Endothelial cell of umbilical vein (primary cell): ENCODE measurements around the gene GPR101. TPM values are rescaled to one million over a fixed set of nuclear protein-coding genes. Genes with fewer than 3 reads are reported as not detected.

Experiments
- BruUV-seq: library from RNA; stranded (reverse); fragments of 400-500 nt; replicated peaks from 2 replicates; lab custom pipeline; 2021; lab: Mats Ljungman, UMichigan
- CTCF ChIA-PET: fragments of 300-600, 350-600 bp; sonication (Branson Sonifier 250); formaldehyde crosslinking; loops from one replicate; lab custom pipeline; 2021; ENCODE audit warnings: antibody characterized with exemption, inconsistent platforms; lab: Charles Lee
- POLR2A ChIA-PET: fragments of 300-600, 350-600 bp; sonication (Branson Sonifier 250); formaldehyde crosslinking; loops from one replicate; lab custom pipeline; 2021; ENCODE audit warnings: antibody characterized with exemption, inconsistent platforms; lab: Charles Lee
- DNase-seq: peaks from one replicate; pipeline ENCODE4 v3.0.0-alpha.2; 2011; ENCODE audit warnings: low read depth, low spot score
- FAIRE-seq: peaks from 2 replicates; lab custom pipeline; 2011; peaks lifted over from hg19 to GRCh38; lab: Jason Lieb, UNC
- H2AFZ ChIP-seq: 2 replicates; pipeline ENCODE4 v1.6.0; 2012; ENCODE audit warnings: low read depth, low read length, control low read depth, inconsistent platforms
- H3K27ac ChIP-seq: 2 replicates; pipeline ENCODE4 v1.5.1; 2011; ENCODE audit warnings: low read depth, mild to moderate bottlenecking, control low read depth, low read length, moderate library complexity; ENCODE audit not compliant: insufficient read depth
- H3K27me3 ChIP-seq, 2 experiments: 2 replicates each; pipeline versions ENCODE4 v1.6.0 to v1.6.1; 2011; ENCODE audit warnings: low read length in 2 of 2, mixed read lengths in 1 of 2; ENCODE audit not compliant: control insufficient read depth in 2 of 2, insufficient read depth in 2 of 2
- H3K36me3 ChIP-seq, 2 experiments: 2 replicates in 1 of 2; 3 replicates in 1 of 2; pipeline ENCODE4 v1.5.1; 2011; ENCODE audit warnings: low read length in 2 of 2, mild to moderate bottlenecking in 1 of 2, moderate library complexity in 1 of 2; ENCODE audit not compliant: control insufficient read depth in 2 of 2, insufficient read depth in 2 of 2; ENCODE audit errors: extremely low read depth in 1 of 2
- H3K4me1 ChIP-seq: 3 replicates; pipeline ENCODE4 v1.5.1; 2011; ENCODE audit warnings: mild to moderate bottlenecking, low read length; ENCODE audit not compliant: control insufficient read depth, insufficient read depth; ENCODE audit errors: extremely low read depth
- H3K4me2 ChIP-seq: 2 replicates; pipeline ENCODE4 v1.6.1; 2011; ENCODE audit warnings: low read length, control low read depth, mixed read lengths; ENCODE audit not compliant: insufficient read depth
- H3K4me3 ChIP-seq, 3 experiments: fragments of 200-600 bp in 1 of 3; sonication (generic), shearing (Covaris generic) in 1 of 3; replicated peaks in 1 of 3; 2 replicates each; pipeline ENCODE4 v1.5.1; 2011 to 2016; ENCODE audit warnings: control low read depth in 3 of 3, low read length in 3 of 3, mild to moderate bottlenecking in 2 of 3, inconsistent platforms in 1 of 3, low read depth in 1 of 3, moderate library complexity in 1 of 3; ENCODE audit not compliant: insufficient read depth in 1 of 3
- H3K79me2 ChIP-seq: 2 replicates; pipeline ENCODE4 v1.6.0; 2012; ENCODE audit warnings: low read length, inconsistent platforms; ENCODE audit not compliant: control insufficient read depth, insufficient read depth
- H3K9ac ChIP-seq: replicated peaks from 2 replicates; pipeline ENCODE3; 2011; ENCODE audit warnings: low read length, control low read depth; ENCODE audit not compliant: insufficient read depth; ENCODE audit errors: extremely low read depth
- H3K9me1 ChIP-seq: replicated peaks from 3 replicates; pipeline ENCODE4 v1.6.0; 2011; ENCODE audit warnings: mild to moderate bottlenecking, low read length; ENCODE audit not compliant: control insufficient read depth, insufficient read depth; ENCODE audit errors: extremely low read depth
- H3K9me3 ChIP-seq: replicated peaks from 2 replicates; pipeline ENCODE4 v1.5.1; 2012; ENCODE audit warnings: low read length, inconsistent platforms; ENCODE audit not compliant: control insufficient read depth, insufficient read depth
- H4K20me1 ChIP-seq: replicated peaks from 2 replicates; pipeline ENCODE3; 2011; ENCODE audit warnings: mild to moderate bottlenecking, low read length; ENCODE audit not compliant: control insufficient read depth, insufficient read depth; ENCODE audit errors: extremely low read depth
- EZH2 ChIP-seq: IDR thresholded peaks from 2 replicates; pipeline ENCODE4 v1.6.1; 2012; ENCODE audit warnings: borderline replicate concordance, low read depth, mild to moderate bottlenecking, moderate library complexity, low read length, inconsistent platforms; ENCODE audit not compliant: severe bottlenecking
- FOS ChIP-seq: IDR thresholded peaks from 2 replicates; pipeline ENCODE4 v1.6.1; 2011; ENCODE audit warnings: mild to moderate bottlenecking, low read length, moderate library complexity, borderline replicate concordance; ENCODE audit not compliant: insufficient read depth
- GATA2 ChIP-seq: IDR thresholded peaks from 2 replicates; pipeline ENCODE4 v1.7.0; 2011; ENCODE audit warnings: low read depth, mild to moderate bottlenecking, moderate library complexity, mixed read lengths, low read length; ENCODE audit not compliant: insufficient read length, insufficient read depth
- JUN ChIP-seq: IDR thresholded peaks from 2 replicates; pipeline ENCODE4 v1.6.1; 2011; ENCODE audit warnings: borderline replicate concordance, low read depth; ENCODE audit not compliant: insufficient read length, insufficient read depth
- MYC ChIP-seq: IDR thresholded peaks from one replicate; pipeline ENCODE4 v1.6.1; 2011; ENCODE audit warnings: mild to moderate bottlenecking, low read depth, low read length
- POLR2A ChIP-seq: IDR thresholded peaks from 2 replicates; pipeline ENCODE4 v1.6.1; 2012; ENCODE audit warnings: low read depth, mild to moderate bottlenecking, control low read depth, low read length
- POLR2AphosphoS5 ChIP-seq: IDR thresholded peaks from 2 replicates; pipeline ENCODE4 v1.6.1; 2012; ENCODE audit warnings: low read depth, mild to moderate bottlenecking, control low read depth, low read length, moderate library complexity; ENCODE audit not compliant: insufficient read depth
- dilution Hi-C: fragments of 300-500 bp; cut with MboI; formaldehyde crosslinking; loops from one replicate; pipeline ENCODE4 v1.15.0; 2019; ENCODE audit warnings: low sequenced_read_pairs; ENCODE audit not compliant: extremely low pct_ligation_motif_present
- intact Hi-C: fragments of 100-400 bp; cut with micrococcal nuclease; formaldehyde crosslinking; loops from one replicate; pipeline ENCODE4 v1.10.0; 2022
- polyA plus RNA-seq, 4 experiments: library from polyadenylated mRNA; depleted of rRNA in 3 of 4; stranded (reverse) in 3 of 4; unstranded in 1 of 4; fragments of >200 nt; gene quantifications; 2 replicates each; pipeline versions ENCODE4 v1.2.1 to v1.2.3, GENCODE V29; 2011 to 2012; ENCODE audit warnings: missing spikeins in 1 of 4
- total RNA-seq: library from RNA; stranded (reverse); gene quantifications from 2 replicates; pipeline ENCODE4 v1.2.3, GENCODE V29; 2021
- TF ChIP-seq, protein P1 (sequence below), 2 donors: IDR thresholded peaks; 1 replicate in 1 of 2; 2 replicates in 1 of 2; pipeline ENCODE4 v1.5.1; 2011; ENCODE audit warnings: low read length in 2 of 2, mild to moderate bottlenecking in 2 of 2, moderate library complexity in 2 of 2, control low read depth in 1 of 2, inconsistent platforms in 1 of 2, low read depth in 1 of 2; ENCODE audit not compliant: insufficient read depth in 1 of 2; ENCODE audit errors: extremely low read depth in 1 of 2
- TF ChIP-seq, protein P2 (sequence below): IDR thresholded peaks from 2 replicates; pipeline ENCODE4 v1.6.1; 2011; ENCODE audit not compliant: insufficient read depth, insufficient read length

GPR101 gene
- total and polyA plus RNA-seq, 2 donors (not counting 3 experiments of a cell fraction or from before 2014, with no cell fraction given): not detected

DNA sequence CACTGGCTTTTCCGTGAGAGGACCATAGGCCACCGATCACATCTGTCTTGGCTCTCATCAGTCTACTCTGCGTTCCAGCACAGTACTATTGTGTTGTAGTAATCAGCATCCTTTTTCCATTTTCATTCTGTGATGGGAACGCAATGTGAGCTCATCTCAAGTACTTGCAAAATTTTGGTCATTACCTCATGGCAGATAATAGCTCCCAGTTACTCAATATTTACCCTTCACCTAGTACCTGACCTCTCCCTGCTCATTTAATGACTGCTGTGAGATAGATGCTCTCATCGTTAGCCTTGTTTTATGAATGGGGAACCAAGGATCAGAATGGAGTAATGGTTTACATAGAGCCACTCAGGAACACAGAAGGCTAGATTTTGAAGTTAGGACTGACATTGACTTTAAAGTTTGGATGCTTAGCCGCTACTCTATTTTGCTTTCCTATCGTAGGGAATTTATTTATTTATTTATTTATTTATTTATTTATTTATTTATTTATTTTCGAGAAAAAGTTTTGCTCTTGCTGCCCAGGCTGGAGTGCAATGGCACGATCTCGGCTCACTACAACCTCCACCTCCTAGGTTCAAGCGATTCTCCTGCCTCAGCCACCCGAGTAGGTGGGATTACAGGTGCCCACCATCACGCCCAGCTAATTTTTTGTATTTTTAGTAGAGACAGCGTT lies 6.5 kb upstream of the GPR101 start:
- dilution Hi-C loops: no loop called here
- H3K9me3 ChIP-seq: no peaks in the 10 kb centered on the region
- H3K4me3 ChIP-seq: no peak overlapping the region
- no peaks in the 10 kb centered on the region for H3K9me1 ChIP-seq
- no TSS peak for BruUV-seq
- H3K4me1 ChIP-seq: no peaks in the 10 kb centered on the region
- H3K4me2 ChIP-seq: no peak overlapping the region
- POLR2A ChIA-PET: no interaction called here
- CTCF ChIA-PET: interaction anchor here (1.5 kb wide), 1 partner anchor 12 kb away, joined by 5 read pairs; no protein-coding TSS in a partner anchor
- no peak overlapping the region for H3K27ac ChIP-seq
- DNase-seq: no peak
- no peak for FAIRE-seq
- H4K20me1 ChIP-seq: no peaks in the 10 kb centered on the region
- no peaks in the 10 kb centered on the region for H3K79me2 ChIP-seq
- no peak overlapping the region for H2AFZ ChIP-seq
- intact Hi-C loops: no loop called here
- H3K36me3 ChIP-seq: no peaks in the 10 kb centered on the region
- TF ChIP-seq JUN: no peak
- TF ChIP-seq, protein P1, sequence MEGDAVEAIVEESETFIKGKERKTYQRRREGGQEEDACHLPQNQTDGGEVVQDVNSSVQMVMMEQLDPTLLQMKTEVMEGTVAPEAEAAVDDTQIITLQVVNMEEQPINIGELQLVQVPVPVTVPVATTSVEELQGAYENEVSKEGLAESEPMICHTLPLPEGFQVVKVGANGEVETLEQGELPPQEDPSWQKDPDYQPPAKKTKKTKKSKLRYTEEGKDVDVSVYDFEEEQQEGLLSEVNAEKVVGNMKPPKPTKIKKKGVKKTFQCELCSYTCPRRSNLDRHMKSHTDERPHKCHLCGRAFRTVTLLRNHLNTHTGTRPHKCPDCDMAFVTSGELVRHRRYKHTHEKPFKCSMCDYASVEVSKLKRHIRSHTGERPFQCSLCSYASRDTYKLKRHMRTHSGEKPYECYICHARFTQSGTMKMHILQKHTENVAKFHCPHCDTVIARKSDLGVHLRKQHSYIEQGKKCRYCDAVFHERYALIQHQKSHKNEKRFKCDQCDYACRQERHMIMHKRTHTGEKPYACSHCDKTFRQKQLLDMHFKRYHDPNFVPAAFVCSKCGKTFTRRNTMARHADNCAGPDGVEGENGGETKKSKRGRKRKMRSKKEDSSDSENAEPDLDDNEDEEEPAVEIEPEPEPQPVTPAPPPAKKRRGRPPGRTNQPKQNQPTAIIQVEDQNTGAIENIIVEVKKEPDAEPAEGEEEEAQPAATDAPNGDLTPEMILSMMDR (IDR thresholded peaks at IDR 0.05; ENCODE audit: extremely low read depth in 1 of 2, insufficient read depth in 1 of 2, low read depth in 1 of 2, low read length in 2 of 2): no peak
- no peak for TF ChIP-seq GATA2
- TF ChIP-seq, protein P2, sequence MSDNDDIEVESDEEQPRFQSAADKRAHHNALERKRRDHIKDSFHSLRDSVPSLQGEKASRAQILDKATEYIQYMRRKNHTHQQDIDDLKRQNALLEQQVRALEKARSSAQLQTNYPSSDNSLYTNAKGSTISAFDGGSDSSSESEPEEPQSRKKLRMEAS: no peak
- no peak for TF ChIP-seq POLR2AphosphoS5
- TF ChIP-seq EZH2: no peak
- no peak for TF ChIP-seq MYC
- TF ChIP-seq FOS: no peak
- TF ChIP-seq POLR2A: no peak
- H3K9ac ChIP-seq: no peak overlapping the region
- H3K27me3 ChIP-seq: peaks cover under 1 to 9% of the 10 kb centered on the region in 2 experiments
